NCI-H187 treated with DMSO at 0.1 percent for 48 hours (cell line): ENCODE data around the gene STX16.
"Not testable (repeated sequence)": the region's sequence is repeated elsewhere in the genome, so short reads cannot be mapped to it uniquely, and the experiment has no call there.

Experiments
- DNase-seq: peaks from one replicate; lab custom pipeline; 2025; lab: John Stamatoyannopoulos, UW

The STX16 gene

GRCh38 chr20:58636396-58636982 lies 14.6 kb upstream of the STX16 start:
- DNase-seq: no peak

GRCh38 chr20:58636983-58637421 lies 14.1 kb upstream of the STX16 start:
- no peak for DNase-seq

- DNase-seq: no peak
Observed at GRCh38 chr20:58637466-58638213, 13.4 kb upstream of the STX16 start.

GRCh38 chr20:58638467-58639181 lies 12.5 kb upstream of the STX16 start:
- no peak for DNase-seq

GRCh38 chr20:58639182-58640146 lies 11.6 kb upstream of the STX16 start:
- no peak for DNase-seq

GRCh38 chr20:58640446-58640845 lies 10.6 kb upstream of the STX16 start:
- no peak for DNase-seq

GRCh38 chr20:58642441-58642840 lies 8.6 kb upstream of the STX16 start:
- DNase-seq: no peak

GRCh38 chr20:58642896-58643295 lies 8.2 kb upstream of the STX16 start:
- not testable (repeated sequence) for DNase-seq

GRCh38 chr20:58645412-58645968 lies 5.6 kb upstream of the STX16 start:
- no peak for DNase-seq

- DNase-seq: no peak
Observed at GRCh38 chr20:58646257-58646656, 4.8 kb upstream of the STX16 start.

- no peak for DNase-seq
Observed at GRCh38 chr20:58646703-58647102, 4.4 kb upstream of the STX16 start.

GRCh38 chr20:58647162-58647795 lies 3.8 kb upstream of the STX16 start:
- DNase-seq: no peak

GRCh38 chr20:58647796-58648501 lies 3.1 kb upstream of the STX16 start:
- DNase-seq: no peak

- DNase-seq: not testable (repeated sequence)
Observed at GRCh38 chr20:58648502-58648825, 2.6 kb upstream of the STX16 start.

- no peak for DNase-seq
Observed at GRCh38 chr20:58649288-58650180, 1.5 kb upstream of the STX16 start.

- DNase-seq: no peak
Observed at GRCh38 chr20:58650181-58650775, 805 bp upstream of the STX16 start.

- no peak for DNase-seq
Observed at GRCh38 chr20:58651559-58651945, 469 bp downstream of the STX16 start.

GRCh38 chr20:58651946-58652605 lies 993 bp downstream of the STX16 start:
- no peak for DNase-seq
